ENCODE measurements around the gene GATA3. TPM values are rescaled to one million over a fixed set of nuclear protein-coding genes. Genes with fewer than 3 reads are reported as not detected.
A peak's percentile ranks its signal among the peaks of the same experiment; 100 is the strongest.

Gene GATA3
- total and polyA plus RNA-seq, 8 donors, result 1.7 to 4.7 (median 2.7) TPM

DNA sequence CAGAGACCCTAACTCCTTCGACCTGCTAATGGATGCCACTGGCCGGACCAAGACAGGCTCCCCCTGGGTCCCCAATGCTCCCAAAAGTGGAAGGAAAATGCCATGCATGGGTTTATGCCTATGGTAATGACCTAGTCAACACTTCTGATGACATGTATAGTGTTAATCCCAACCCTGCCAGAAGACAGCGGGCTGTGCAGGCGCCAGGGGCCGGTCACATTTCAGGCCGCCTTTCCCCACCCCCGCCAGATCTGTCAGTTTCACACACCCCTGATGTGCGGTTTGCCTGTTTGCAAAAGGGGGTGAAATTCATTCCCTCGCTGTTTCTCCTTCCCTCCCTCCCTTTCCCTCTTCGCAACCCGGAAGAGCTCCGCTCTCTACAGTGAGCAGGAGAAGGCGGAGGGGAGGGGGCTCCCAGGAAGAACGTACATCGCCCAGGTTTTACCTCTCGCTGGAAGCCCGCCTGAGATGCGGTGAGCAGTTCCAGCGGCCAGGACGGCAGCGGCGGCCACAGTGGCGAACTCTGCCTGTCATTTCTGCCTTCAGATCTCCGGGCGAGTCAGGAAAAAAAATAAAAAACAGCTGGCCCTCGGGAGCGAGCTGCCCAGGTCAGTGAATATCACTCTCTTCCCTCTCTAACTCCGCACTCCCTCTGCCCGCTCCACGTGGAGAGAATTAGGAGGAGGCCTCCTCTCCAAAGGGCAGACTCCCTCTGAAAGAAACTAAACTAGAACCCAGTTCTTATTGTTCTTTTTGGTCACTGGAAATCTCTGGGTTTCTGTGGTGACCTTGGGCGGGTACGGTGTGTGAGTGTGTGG is 9.4 kb upstream of the GATA3 start:
- DNase-seq (no peak), ATAC-seq (peak; percentile 15)
- intact Hi-C loops (cut with DNase I), result no loop called here
- TF ChIP-seq, protein P1, sequence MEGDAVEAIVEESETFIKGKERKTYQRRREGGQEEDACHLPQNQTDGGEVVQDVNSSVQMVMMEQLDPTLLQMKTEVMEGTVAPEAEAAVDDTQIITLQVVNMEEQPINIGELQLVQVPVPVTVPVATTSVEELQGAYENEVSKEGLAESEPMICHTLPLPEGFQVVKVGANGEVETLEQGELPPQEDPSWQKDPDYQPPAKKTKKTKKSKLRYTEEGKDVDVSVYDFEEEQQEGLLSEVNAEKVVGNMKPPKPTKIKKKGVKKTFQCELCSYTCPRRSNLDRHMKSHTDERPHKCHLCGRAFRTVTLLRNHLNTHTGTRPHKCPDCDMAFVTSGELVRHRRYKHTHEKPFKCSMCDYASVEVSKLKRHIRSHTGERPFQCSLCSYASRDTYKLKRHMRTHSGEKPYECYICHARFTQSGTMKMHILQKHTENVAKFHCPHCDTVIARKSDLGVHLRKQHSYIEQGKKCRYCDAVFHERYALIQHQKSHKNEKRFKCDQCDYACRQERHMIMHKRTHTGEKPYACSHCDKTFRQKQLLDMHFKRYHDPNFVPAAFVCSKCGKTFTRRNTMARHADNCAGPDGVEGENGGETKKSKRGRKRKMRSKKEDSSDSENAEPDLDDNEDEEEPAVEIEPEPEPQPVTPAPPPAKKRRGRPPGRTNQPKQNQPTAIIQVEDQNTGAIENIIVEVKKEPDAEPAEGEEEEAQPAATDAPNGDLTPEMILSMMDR (IDR thresholded peaks at IDR 0.05), result no peak
- peaks cover 3 to 43% of the 10 kb centered on the region in 2 donors for H3K4me1 ChIP-seq
- peaks cover 98 to 100% of the 10 kb centered on the region in 2 donors for H3K27me3 ChIP-seq
- H3K36me3 ChIP-seq, result no peaks in the 10 kb centered on the region
- no peak overlapping the region for H3K4me3 ChIP-seq
- no peaks in the 10 kb centered on the region for H3K9me3 ChIP-seq
- no peak overlapping the region for H3K27ac ChIP-seq

DNA sequence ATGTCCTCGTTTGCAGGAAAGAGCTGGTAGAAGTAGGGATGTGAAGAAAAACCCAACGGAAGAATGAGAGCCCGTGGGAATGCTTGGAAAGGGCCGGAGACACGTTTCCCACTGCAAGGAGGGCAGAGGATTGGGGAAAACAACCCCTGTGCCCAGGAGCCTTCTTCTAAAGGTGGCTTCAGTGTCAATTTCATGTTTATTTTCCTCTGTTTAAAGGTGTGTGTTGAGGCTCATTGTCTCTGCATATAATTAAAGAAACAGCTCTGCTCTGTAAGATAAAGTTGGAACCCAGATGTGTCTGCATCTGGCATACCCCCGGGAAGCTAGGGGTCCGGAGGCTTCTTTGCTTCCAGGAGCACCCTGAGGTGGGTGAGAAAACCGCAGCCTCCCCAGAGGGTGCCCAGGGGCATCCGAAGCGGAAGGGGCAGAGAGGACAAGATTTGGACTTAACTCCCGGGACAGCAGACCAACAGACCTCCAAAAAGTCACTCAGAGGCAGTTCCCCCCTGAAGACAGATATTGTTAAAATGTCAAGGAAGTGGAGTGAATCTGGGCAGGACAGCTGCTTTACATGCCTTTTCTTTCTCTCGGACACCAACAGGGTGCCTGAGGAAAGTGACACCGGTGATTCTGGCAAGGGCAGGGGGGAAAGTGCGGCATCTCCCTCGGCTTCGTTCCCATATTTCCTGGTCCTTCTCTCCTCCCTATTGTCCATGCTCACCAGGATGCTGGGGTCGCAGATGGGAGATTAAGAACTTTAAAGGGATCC is 8.6 kb upstream of the GATA3 start:
- ATAC-seq (no peak), DNase-seq (no peak)
- TF ChIP-seq, protein P1 (IDR thresholded peaks at IDR 0.05), result no peak
- H3K4me1 ChIP-seq, result peaks cover 3 to 50% of the 10 kb centered on the region in 2 donors
- no peaks in the 10 kb centered on the region for H3K9me3 ChIP-seq
- no peak overlapping the region for H3K4me3 ChIP-seq
- peaks cover 98 to 100% of the 10 kb centered on the region in 2 donors for H3K27me3 ChIP-seq
- intact Hi-C loops (cut with DNase I), result no loop called here
- no peak overlapping the region for H3K27ac ChIP-seq
- no peaks in the 10 kb centered on the region for H3K36me3 ChIP-seq

DNA sequence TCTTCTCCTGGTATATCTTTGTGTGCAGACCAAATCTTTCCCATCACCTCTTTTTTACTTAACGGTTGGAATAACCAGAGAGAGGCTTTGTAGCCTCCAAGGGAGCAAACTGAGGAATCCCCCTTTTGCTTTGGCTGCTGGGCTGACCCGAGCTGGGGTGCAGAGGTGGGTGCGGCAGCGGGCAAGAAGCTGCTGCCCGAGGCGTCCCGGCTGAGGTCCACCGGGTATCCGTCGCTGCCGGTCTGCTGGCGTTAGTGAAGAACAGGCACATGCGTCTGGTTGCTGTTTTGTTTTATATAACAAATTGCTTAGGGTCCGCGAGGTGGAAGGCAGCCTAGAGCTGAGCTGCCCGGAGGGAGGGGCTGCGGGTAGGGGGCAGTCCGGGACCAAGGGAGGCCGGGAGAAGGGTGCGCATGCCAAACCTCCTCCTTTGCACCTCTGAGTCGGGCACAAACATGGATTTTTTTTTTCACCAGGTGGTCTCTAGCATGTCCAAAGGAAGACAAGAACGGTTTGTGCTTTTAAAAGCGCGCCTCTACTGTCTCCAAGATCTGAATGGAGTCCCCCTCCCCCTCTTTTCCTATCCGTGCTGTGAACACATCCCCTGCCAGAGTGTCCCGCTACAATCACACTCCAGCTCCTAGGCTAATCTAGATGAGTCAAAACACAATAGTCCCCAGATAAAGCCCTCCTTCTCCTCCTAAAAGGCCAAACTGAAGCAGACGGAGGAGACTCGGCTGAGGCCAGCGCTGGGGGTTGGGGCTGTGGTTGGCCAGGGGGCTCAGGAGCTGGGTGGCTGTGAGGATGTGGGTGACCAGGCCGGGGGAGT is 6.8 kb upstream of the GATA3 start:
- TF ChIP-seq, protein P1 (IDR thresholded peaks at IDR 0.05), result no peak
- intact Hi-C loops (cut with DNase I), result no loop called here
- Histone ChIP-seq H3K36me3 (no peaks in the 10 kb centered on the region), H3K4me1 (peaks cover 7 to 68% of the 10 kb centered on the region in 2 donors), H3K27me3 (peaks cover 98 to 100% of the 10 kb centered on the region in 2 donors), H3K4me3 (no peak overlapping the region), H3K27ac (no peak overlapping the region), H3K9me3 (no peaks in the 10 kb centered on the region)
- DNase-seq, result no peak
- no peak for ATAC-seq

DNA sequence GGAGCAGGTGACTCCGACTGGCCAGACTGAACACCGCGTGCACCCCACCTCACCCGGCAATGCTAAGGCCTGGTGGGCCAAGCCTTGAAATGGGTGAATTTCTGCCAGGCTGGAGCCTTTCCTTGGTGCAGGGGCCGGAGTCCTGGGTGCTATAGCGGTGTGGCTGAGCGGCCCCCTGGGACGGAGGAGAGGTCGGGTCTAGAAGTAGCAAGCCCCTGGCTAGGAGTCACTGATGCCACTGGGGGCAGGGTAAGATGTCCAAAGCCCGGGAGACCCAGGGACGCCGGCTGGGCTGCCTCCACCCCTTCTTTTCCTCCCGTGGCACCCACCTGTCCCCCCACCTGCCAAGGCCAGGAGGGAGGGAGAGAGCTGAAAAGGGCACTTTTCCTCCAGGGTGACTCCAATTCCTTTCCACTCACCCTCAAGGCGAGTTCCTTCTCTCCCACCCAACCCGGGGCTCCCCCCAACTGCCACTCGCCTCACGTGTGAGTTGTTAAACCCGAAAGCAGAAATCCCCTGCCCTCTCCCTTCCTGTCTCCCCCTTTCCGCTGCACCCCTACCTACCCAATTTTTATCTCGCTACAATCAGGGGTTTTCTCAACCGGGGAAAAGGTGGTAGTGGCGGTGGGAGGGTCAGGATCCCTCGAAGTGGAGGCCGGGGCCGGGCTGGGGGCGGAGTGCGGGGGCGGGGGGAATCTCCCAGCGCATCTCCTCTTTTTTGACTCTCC is 6.0 kb upstream of the GATA3 start:
- TF ChIP-seq, protein P1 (IDR thresholded peaks at IDR 0.05), result no peak
- Histone ChIP-seq H3K9me3 (no peaks in the 10 kb centered on the region), H3K4me1 (peaks cover 7 to 68% of the 10 kb centered on the region in 2 donors), H3K27me3 (peaks cover 98 to 100% of the 10 kb centered on the region in 2 donors), H3K36me3 (no peaks in the 10 kb centered on the region), H3K4me3 (no peak overlapping the region), H3K27ac (no peak overlapping the region)
- no peak for ATAC-seq
- intact Hi-C loops (cut with DNase I), result no loop called here
- DNase-seq, result no peak

Data from left lung (tissue), 10 donors.